ENCODE data around the gene ZNF91. TPM values are rescaled to one million over a fixed set of nuclear protein-coding genes. Genes with fewer than 3 reads are reported as not detected.

ZNF91 gene
- total and polyA plus RNA-seq, 2 of the 4 experiments (the other 2 are of a cell fraction) = 7.9 to 17.0 TPM

GRCh38 chr19:23436944-23437343 is 41.7 kb upstream of the ZNF91 start:
- Histone ChIP-seq H3K18ac (ENCODE audit: low read depth, low read length) (no peak overlapping the region), H3K4ac (ENCODE audit: low read depth, low read length) (no peak overlapping the region), H3K27ac (ENCODE audit: insufficient read depth, low read length) (no peak overlapping the region), H4K5ac (ENCODE audit: low read depth, low read length) (no peak overlapping the region), H2BK20ac (ENCODE audit: low read depth, low read length) (no peak overlapping the region), H3K4me2 (ENCODE audit: low read depth, low read length) (no peak overlapping the region), H3K27me3 (ENCODE audit: control insufficient read depth, insufficient read depth, low read length) (no peaks in the 10 kb centered on the region), H2BK120ac (ENCODE audit: low read depth, low read length) (no peak overlapping the region), H2AK5ac (ENCODE audit: low read depth, low read length) (no peak overlapping the region), H3K4me1 (ENCODE audit: control insufficient read depth, insufficient read depth, low read length) (no peaks in the 10 kb centered on the region), H3K79me1 (ENCODE audit: low read depth in 1 of 2, low read length in 2 of 2) (no peaks in the 10 kb centered on the region), H3K9me1 (ENCODE audit: insufficient read depth, low read length) (no peaks in the 10 kb centered on the region), H3K4me3 (ENCODE audit: insufficient read depth, low read depth, low read length) (no peak overlapping the region), H3K23ac (ENCODE audit: low read depth, low read length) (no peak overlapping the region), H4K20me1 (ENCODE audit: insufficient read depth, low read length) (no peaks in the 10 kb centered on the region), H3K36me3 (ENCODE audit: control insufficient read depth, insufficient read depth, low read length) (no peaks in the 10 kb centered on the region), H3K56ac (ENCODE audit: extremely low read depth, insufficient read depth, low read length) (no peak overlapping the region), H2AK9ac (replicated peaks; ENCODE audit: low read depth, low read length, poor library complexity) (no peak overlapping the region), H3K14ac (replicated peaks; ENCODE audit: low read depth, low read length) (no peak overlapping the region), H3K9me3 (ENCODE audit: control insufficient read depth, insufficient read depth, low read length) (peaks cover 20% of the 10 kb centered on the region), H4K91ac (ENCODE audit: insufficient read depth, low read depth, low read length) (no peak overlapping the region), H2AFZ (replicated peaks; ENCODE audit: low read length, poor library complexity) (no peak overlapping the region), H4K8ac (ENCODE audit: low read depth in 2 of 2, low read length in 2 of 2) (no peak overlapping the region), H2BK5ac (ENCODE audit: low read depth, low read length, poor library complexity, severe bottlenecking) (no peak overlapping the region), H3K9ac (ENCODE audit: low read depth, low read length) (no peak overlapping the region), H2BK15ac (ENCODE audit: low read depth, low read length) (no peak overlapping the region)
- dilution Hi-C loops (cut with HindIII; ENCODE audit: low sequenced_read_pairs, unreplicated experiment) = no loop called here
- ATAC-seq (ENCODE audit: low read depth) = no peak
- CTCF ChIA-PET = no interaction called here
- no TSS peak for BruUV-seq (replicated peaks)
- DNase-seq = no peak
- no peak for TF ChIP-seq SMC3 (IDR thresholded peaks at IDR 0.05; ENCODE audit: low read depth, low read length)
- no peak for TF ChIP-seq MXI1 (IDR thresholded peaks at IDR 0.05; ENCODE audit: borderline replicate concordance, low read depth, low read length)
- POLR2A ChIA-PET (ENCODE audit: unreplicated experiment) = no interaction called here
- intact Hi-C loops (cut with micrococcal nuclease) = no loop called here
- in situ Hi-C loops (cut with MboI; ENCODE audit: low sequenced_read_pairs) = no loop called here
- WGBS, 2 experiments (ENCODE audit: extremely low coverage in 2 of 2, insufficient read length in 1 of 2) = 40% methylated on average over 1 of the region's 4 CpGs; no CpG with 5 or more reads in 1 of the 2 experiments
